Measurements from ENCODE around the gene MYO18B.

Gene MYO18B

DNA sequence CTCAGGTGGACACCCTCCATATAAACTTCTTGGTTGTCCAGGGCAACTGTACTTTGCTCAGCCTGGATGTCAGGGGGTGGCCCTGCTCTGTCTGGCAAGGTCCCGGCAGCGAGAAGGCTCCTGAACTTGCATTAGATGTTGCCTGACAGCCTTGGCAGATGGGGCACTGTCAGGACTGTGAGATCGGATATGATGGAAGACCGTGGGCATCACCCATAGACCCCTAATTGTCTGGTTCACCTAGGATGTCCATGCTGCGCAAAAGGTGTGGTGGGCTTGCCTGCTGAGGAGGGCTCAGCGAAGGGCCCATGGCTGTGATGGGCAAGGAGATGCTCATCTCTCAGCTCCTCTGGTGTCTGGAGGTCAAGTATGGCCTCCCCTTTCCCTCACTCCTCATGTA, 62.7 kb downstream of the MYO18B start:
- TF ChIP-seq, protein P1, sequence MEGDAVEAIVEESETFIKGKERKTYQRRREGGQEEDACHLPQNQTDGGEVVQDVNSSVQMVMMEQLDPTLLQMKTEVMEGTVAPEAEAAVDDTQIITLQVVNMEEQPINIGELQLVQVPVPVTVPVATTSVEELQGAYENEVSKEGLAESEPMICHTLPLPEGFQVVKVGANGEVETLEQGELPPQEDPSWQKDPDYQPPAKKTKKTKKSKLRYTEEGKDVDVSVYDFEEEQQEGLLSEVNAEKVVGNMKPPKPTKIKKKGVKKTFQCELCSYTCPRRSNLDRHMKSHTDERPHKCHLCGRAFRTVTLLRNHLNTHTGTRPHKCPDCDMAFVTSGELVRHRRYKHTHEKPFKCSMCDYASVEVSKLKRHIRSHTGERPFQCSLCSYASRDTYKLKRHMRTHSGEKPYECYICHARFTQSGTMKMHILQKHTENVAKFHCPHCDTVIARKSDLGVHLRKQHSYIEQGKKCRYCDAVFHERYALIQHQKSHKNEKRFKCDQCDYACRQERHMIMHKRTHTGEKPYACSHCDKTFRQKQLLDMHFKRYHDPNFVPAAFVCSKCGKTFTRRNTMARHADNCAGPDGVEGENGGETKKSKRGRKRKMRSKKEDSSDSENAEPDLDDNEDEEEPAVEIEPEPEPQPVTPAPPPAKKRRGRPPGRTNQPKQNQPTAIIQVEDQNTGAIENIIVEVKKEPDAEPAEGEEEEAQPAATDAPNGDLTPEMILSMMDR (IDR thresholded peaks at IDR 0.05; ENCODE audit: low read depth, low read length, missing control alignments) = no peak
- no peak for DNase-seq (ENCODE audit: low read depth)
- in situ Hi-C loops (cut with HindIII; ENCODE audit: low sequenced_read_pairs) = no loop called here
- no peak overlapping the region for H3K4me3 ChIP-seq (ENCODE audit: low read depth, low read length)

GRCh38 chr22:25806579-25806978, 64.6 kb downstream of the MYO18B start:
- TF ChIP-seq, protein P1 (IDR thresholded peaks at IDR 0.05; ENCODE audit: low read depth, low read length, missing control alignments) = no peak
- in situ Hi-C loops (cut with HindIII; ENCODE audit: low sequenced_read_pairs) = no loop called here

GRCh38 chr22:25814685-25815084, 72.7 kb downstream of the MYO18B start:
- TF ChIP-seq, protein P1 (IDR thresholded peaks at IDR 0.05; ENCODE audit: low read depth, low read length, missing control alignments) = no peak
- in situ Hi-C loops (cut with HindIII; ENCODE audit: low sequenced_read_pairs) = no loop called here
- H3K4me3 ChIP-seq (ENCODE audit: low read depth, low read length) = no peak overlapping the region
- DNase-seq (ENCODE audit: low read depth) = no peak

More at GRCh38 chr22:25806579-25806978, 64.6 kb downstream of the MYO18B start:
- H3K4me3 ChIP-seq (ENCODE audit: low read depth, low read length) = no peak overlapping the region
- no peak for DNase-seq (ENCODE audit: low read depth)

GRCh38 chr22:25815561-25815960, 73.6 kb downstream of the MYO18B start:
- in situ Hi-C loops (cut with HindIII; ENCODE audit: low sequenced_read_pairs) = no loop called here
- TF ChIP-seq, protein P1 (IDR thresholded peaks at IDR 0.05; ENCODE audit: low read depth, low read length, missing control alignments) = no peak
- H3K4me3 ChIP-seq (ENCODE audit: low read depth, low read length) = no peak overlapping the region
- DNase-seq (ENCODE audit: low read depth) = no peak

DNA sequence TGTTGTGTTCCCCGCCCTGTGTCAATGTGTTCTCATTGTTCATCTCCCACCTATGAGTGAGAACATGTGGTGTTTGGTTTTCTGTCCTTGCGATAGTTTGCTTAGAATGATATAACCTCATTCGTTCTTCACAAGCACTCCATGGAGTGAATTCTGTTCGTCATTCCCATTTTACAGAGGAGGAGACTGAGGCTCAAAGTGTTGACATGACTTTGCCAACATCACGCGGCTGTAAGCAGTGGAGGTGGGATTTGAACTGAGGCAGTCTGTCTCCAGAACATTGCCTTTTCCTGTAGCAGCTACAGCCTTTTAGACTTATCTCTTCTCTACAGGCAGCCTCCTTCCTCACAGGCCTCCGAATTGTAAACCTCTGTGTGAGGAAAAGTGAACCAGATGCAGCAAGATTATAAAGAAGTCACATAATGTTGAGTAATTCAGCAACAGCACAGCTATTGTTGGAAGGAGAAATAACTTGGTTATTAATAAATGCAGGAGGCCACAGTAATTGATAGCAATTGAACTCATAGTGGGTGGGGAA, 74.6 kb downstream of the MYO18B start:
- TF ChIP-seq, protein P1 (IDR thresholded peaks at IDR 0.05; ENCODE audit: low read depth, low read length, missing control alignments) = no peak
- in situ Hi-C loops (cut with HindIII; ENCODE audit: low sequenced_read_pairs) = no loop called here
- H3K4me3 ChIP-seq (ENCODE audit: low read depth, low read length) = no peak overlapping the region
- no peak for DNase-seq (ENCODE audit: low read depth)

- no peak overlapping the region for H3K4me3 ChIP-seq (ENCODE audit: low read depth, low read length)
- no peak for DNase-seq (ENCODE audit: low read depth)
- TF ChIP-seq, protein P1 (IDR thresholded peaks at IDR 0.05; ENCODE audit: low read depth, low read length, missing control alignments) = no peak
- in situ Hi-C loops (cut with HindIII; ENCODE audit: low sequenced_read_pairs) = no loop called here
Observed at GRCh38 chr22:25817092-25817943, 75.3 kb downstream of the MYO18B start.

All from astrocyte of the cerebellum (primary cell).